Measurements from ENCODE around the gene POLA2.

DNA sequence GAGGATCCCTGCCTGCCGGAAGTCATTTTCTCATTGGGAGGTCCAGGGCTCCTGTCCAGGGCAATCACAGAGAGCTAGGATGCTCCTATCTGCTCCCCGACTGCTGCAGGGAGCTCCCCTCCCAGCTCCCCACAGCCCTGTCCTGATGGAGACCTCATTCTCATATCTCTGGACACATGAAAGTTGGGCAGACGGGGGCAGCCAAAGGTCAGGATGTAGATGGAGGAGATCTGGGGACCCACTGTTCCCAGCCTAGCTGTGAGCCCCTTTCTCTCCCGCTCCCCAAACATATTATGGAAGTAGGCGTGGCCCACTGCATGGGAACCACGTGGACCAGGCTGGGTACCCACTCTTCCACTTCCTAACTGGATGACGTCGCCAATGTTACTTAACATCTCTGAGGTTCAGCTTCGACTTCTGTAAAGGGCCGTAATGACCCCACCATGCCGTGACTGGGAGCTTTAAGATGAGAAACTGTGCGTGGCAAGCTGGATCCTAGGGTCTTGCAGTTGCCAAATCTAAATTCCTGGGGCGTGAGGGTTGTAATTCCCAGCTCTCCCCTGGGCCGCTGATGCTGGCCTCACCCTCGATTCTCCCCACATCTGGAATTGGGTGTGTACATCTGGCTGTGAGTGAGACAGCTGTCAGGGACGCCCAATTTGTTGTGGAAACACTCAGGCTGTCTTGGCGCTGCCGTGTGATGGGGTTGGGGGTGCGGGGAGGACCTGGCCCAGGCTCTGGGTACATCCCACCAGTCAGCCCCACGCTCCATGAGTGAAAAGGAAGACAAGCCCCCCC, 54.7 kb downstream of the POLA2 start:
- TF ChIP-seq POLR2AphosphoS5 (IDR thresholded peaks at IDR 0.05; ENCODE audit: borderline replicate concordance, low read depth, low read length) (no peak), EZH2 (IDR thresholded peaks at IDR 0.05) (no peak)

Measured in SK-N-MC (cell line).